GM19397 (cell line): ENCODE results near the gene ANP32E.

Experiments
- ATAC-seq: cut with Tn5 transposase; IDR thresholded peaks from one replicate; pipeline ENCODE4 v1.9.1; 2021; ENCODE audit warnings: mild to moderate bottlenecking, moderate library complexity; ENCODE audit not compliant: unreplicated experiment

The ANP32E gene

DNA sequence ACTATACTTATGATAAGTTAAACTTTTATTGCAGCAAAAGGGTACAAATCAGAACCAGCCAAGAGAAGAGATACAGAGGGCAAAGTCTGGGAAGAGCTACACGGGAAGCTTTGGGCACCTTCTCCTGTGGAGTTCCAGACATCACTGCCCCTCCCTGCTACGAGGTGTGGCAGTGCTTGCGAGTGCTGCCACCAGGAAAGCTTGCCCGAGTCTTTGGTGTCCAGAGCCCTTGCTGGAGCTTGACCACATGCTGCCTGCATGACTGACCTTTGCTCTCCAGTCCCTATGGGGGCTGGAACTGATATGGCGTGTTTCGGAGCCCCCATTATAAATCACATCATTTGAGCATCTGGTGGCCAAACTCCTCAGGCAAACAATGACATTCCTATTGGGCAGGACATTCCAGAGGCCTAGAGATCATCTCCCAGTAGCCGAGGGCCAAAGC is 62.7 kb downstream of the ANP32E start:
- ATAC-seq: no peak

DNA sequence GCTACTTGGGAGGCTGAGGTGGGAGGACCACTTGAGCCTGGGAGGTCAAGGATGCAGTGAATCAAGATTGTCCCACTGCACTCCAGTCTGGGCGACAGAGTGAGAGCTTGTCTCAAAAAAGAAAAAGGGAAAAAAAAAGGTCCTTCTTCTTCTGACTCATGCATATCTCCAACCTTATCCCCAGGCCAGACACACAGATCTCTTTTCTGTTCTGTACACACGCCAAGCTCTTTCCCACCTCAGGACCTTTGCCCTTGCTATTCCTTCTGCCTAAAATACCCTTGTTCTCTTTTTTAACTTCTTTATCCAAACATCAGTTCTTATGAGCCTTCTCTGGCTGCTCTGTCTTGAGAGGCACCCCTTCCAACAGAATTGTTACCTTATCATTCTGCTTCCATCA is 64.1 kb downstream of the ANP32E start:
- ATAC-seq: no peak

DNA sequence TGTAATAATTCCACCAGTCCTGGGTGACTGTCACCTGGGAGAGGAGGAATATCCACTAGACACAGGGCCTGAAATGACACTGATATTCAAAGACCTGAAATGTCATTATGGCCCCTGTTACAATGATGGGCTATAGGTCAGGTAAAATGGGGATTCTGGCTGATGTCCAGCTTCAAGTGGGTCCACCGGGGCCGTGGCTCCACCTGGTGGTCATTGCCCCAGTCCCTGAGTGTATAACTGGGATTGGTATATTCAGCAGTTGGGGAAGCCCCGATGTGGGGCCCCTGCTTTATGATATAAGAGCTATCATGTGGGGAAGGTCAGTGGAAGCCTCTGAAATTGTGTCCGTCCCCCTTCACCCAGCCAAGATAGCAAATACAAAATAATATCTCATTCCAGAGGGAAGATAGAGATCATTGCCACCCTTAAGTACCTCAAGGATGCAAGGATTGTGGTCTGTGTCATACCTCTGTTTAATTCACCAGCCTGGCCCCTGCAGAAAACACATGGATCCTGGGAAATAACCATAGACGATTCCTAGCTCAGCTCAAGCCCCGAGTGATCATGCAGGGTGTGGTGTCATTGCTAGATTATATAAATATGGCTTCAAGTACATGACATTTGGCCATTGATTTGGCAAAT is 66.8 kb downstream of the ANP32E start:
- no peak for ATAC-seq
